HepG2 (cell line): Measurements from ENCODE around the gene L2HGDH. TPM values are rescaled to one million over a fixed set of nuclear protein-coding genes. Genes with fewer than 3 reads are reported as not detected.

ENCODE experiments used
- ADNP ChIP-seq: sonication (generic); formaldehyde crosslinking; IDR thresholded peaks from 2 replicates; pipeline ENCODE4 v1.4.0; 2020; ENCODE audit warnings: missing genetic modification reagents
- CAMTA2 ChIP-seq: sonication (generic); formaldehyde crosslinking; IDR thresholded peaks from 2 replicates; pipeline ENCODE4 v1.4.0; 2020; ENCODE audit warnings: mild to moderate bottlenecking, missing genetic modification reagents, borderline replicate concordance
- CEBPB ChIP-seq: IDR thresholded peaks from 2 replicates; pipeline ENCODE4 v1.6.1; 2011; ENCODE audit warnings: low read depth, low read length, improper control_type of control experiment, borderline replicate concordance
- FOSL2 ChIP-seq: sonication (generic); formaldehyde crosslinking; IDR thresholded peaks from 2 replicates; pipeline ENCODE4 v1.4.0; 2020; ENCODE audit warnings: missing genetic modification reagents
- HCFC1 ChIP-seq: fragments of 150-350 bp; IDR thresholded peaks from 2 replicates; pipeline ENCODE4 v1.6.1; 2014; ENCODE audit warnings: low read depth, low read length
- RNF2 ChIP-seq: fragments of 450-650 bp; conservative IDR thresholded peaks from 2 replicates; pipeline ENCODE4 v1.6.1; 2016; ENCODE audit warnings: low read depth
- SP5 ChIP-seq: IDR thresholded peaks from 2 replicates; pipeline ENCODE4 v1.6.1; 2016; ENCODE audit warnings: low read depth, borderline replicate concordance
- SPEN ChIP-seq: sonication (generic); formaldehyde crosslinking; IDR thresholded peaks from 2 replicates; pipeline ENCODE4 v1.5.1; 2020; ENCODE audit warnings: low read depth, mild to moderate bottlenecking, missing genetic modification reagents
- TBP ChIP-seq: sonication (generic); formaldehyde crosslinking; IDR thresholded peaks from 2 replicates; pipeline ENCODE4 v1.5.0; 2020; ENCODE audit warnings: missing genetic modification reagents
- TCF12 ChIP-seq, 2 experiments: fragments of 450-650 bp in 1 of 2; sonication (generic) in 1 of 2; formaldehyde crosslinking in 1 of 2; IDR thresholded peaks; 2 replicates each; pipeline versions ENCODE4 v1.6.1 to v1.8.0; 2017 to 2022; ENCODE audit warnings: antibody characterized with exemption in 1 of 2, mild to moderate bottlenecking in 1 of 2, missing genetic modification reagents in 1 of 2, moderate library complexity in 1 of 2
- U2AF2 ChIP-seq: fragments of 200-400 bp; formaldehyde crosslinking; IDR thresholded peaks from 2 replicates; pipeline ENCODE4 v1.6.1; 2017; ENCODE audit warnings: low read depth, mild to moderate bottlenecking, low read length
- XBP1 ChIP-seq: sonication (generic); formaldehyde crosslinking; IDR thresholded peaks from 2 replicates; pipeline ENCODE4 v1.5.0; 2020; ENCODE audit warnings: missing genetic modification reagents
- ZNF746 ChIP-seq: sonication (generic); formaldehyde crosslinking; IDR thresholded peaks from 2 replicates; pipeline ENCODE4 v1.8.0; 2022; ENCODE audit warnings: mild to moderate bottlenecking, missing genetic modification reagents
- ZSCAN22 ChIP-seq: sonication (generic); formaldehyde crosslinking; IDR thresholded peaks from 2 replicates; pipeline ENCODE4 v1.4.0; 2020; ENCODE audit warnings: mild to moderate bottlenecking, missing genetic modification reagents
- polyA plus RNA-seq, 8 experiments: library from polyadenylated mRNA; depleted of rRNA in 3 of 8; stranded (reverse) in 7 of 8; unstranded in 1 of 8; fragments of >200 nt; fragmentation: Illumina TruSeq in 4 of 8; extraction: Trizol in 4 of 8; gene quantifications; 2 replicates each; pipeline versions ENCODE4 v1.2.1 to v1.2.3, GENCODE V29; 2011 to 2016; ENCODE audit warnings: low read depth in 4 of 8, missing spikeins in 1 of 8, mixed read lengths in 1 of 8; ENCODE audit not compliant: insufficient read depth in 1 of 8
- total RNA-seq, 5 experiments: library from RNA; depleted of rRNA; stranded (reverse); fragments of >200 nt; fragmentation: Illumina TruSeq; extraction: Trizol; gene quantifications; 2 replicates each; pipeline ENCODE4 v1.2.3, GENCODE V29; 2016; ENCODE audit warnings: low read depth in 1 of 5
- TF ChIP-seq, protein P1 (sequence below): sonication (generic); formaldehyde crosslinking; IDR thresholded peaks from 2 replicates; pipeline ENCODE4 v1.5.0; 2020; ENCODE audit warnings: mild to moderate bottlenecking, missing genetic modification reagents
- TF ChIP-seq, protein P2 (sequence below), 2 experiments: sonication (generic) in 1 of 2; formaldehyde crosslinking in 1 of 2; IDR thresholded peaks; 2 replicates each; pipeline versions ENCODE4 v1.4.0 to v1.6.1; 2018 to 2020; ENCODE audit warnings: missing genetic modification reagents in 2 of 2, borderline replicate concordance in 1 of 2, low read depth in 1 of 2, mild to moderate bottlenecking in 1 of 2, missing biosample characterization in 1 of 2
- TF ChIP-seq, protein P3 (sequence below): sonication (generic); formaldehyde crosslinking; IDR thresholded peaks from 2 replicates; pipeline ENCODE4 v1.4.0; 2020; ENCODE audit warnings: mild to moderate bottlenecking, missing genetic modification reagents, borderline replicate concordance

L2HGDH gene
- total and polyA plus RNA-seq, 2 of the 13 experiments (the other 11 are each of a cell fraction or from before 2014, with no cell fraction given), result 3.3 to 5.0 TPM

DNA sequence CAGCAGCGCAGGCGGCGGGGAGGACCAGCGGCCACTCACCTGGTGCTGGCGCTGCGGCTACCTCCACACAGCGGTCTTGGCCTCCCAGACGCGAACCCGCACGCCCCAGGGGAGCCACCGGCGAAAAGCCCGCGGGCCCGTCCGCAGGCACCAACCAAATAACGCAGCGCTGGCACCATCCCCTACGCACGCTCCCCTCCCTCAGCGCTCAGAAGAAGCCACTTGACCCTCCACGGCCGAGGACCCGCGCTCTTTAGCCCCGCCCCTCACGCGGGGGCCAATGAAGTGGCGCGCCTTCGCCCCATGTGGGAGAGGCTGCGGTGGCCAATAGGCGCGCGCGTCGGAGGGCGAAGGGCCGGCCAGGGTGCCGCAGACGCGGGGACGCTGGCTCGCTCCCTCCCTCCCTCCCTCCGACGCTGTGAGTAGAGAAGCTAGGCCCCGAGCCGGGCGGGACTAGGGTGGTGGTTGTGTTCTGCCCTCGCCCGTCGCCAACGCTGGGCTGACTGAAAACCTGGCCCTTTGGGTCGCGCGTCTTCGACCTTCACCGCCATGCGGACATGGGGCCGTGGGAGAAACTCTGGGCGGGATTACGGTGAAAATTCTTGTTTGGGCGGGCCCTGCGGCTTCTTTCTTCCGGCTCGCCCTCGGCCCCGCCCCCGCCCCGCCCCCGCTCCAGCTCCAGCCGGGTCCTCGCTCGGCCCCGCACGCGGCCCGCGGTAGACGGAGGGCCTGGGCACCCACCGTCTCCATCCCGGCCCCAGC, at the start of gene L2HGDH, which contains the start of gene DMAC2L (continued):
- TF ChIP-seq ZNF746 (CRISPR knock-in tag) (peak; percentile 81), CEBPB (no peak), SP5 (CRISPR knock-in tag) (peak; percentile 38; the same call in 1 of the 2 replicates), TCF12 (IDR thresholded peaks at IDR 0.05) (no peak), TCF12 (CRISPR knock-in tag; IDR thresholded peaks at IDR 0.05) (peak; percentile 78; the same call in 1 of the 2 replicates), FOSL2 (CRISPR knock-in tag) (peak; percentile 18; the same call in 1 of the 2 replicates), ADNP (CRISPR knock-in tag) (no peak), SPEN (peak; percentile 81), TBP (no peak), RNF2 (peak; percentile 95), CAMTA2 (CRISPR knock-in tag) (peak; percentile 41), HCFC1 (peak; percentile 18; the same call in 1 of the 2 replicates), XBP1 (CRISPR knock-in tag) (no peak), U2AF2 (no peak), ZSCAN22 (CRISPR knock-in tag) (no peak; the same call in 1 of the 2 replicates)
- TF ChIP-seq, protein P1, sequence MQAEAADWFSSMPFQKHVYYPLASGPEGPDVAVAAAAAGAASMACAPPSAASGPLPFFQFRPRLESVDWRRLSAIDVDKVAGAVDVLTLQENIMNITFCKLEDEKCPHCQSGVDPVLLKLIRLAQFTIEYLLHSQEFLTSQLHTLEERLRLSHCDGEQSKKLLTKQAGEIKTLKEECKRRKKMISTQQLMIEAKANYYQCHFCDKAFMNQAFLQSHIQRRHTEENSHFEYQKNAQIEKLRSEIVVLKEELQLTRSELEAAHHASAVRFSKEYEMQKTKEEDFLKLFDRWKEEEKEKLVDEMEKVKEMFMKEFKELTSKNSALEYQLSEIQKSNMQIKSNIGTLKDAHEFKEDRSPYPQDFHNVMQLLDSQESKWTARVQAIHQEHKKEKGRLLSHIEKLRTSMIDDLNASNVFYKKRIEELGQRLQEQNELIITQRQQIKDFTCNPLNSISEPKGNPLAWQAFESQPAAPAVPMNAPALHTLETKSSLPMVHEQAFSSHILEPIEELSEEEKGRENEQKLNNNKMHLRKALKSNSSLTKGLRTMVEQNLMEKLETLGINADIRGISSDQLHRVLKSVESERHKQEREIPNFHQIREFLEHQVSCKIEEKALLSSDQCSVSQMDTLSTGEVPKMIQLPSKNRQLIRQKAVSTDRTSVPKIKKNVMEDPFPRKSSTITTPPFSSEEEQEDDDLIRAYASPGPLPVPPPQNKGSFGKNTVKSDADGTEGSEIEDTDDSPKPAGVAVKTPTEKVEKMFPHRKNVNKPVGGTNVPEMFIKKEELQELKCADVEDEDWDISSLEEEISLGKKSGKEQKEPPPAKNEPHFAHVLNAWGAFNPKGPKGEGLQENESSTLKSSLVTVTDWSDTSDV, result peak; percentile 99
- TF ChIP-seq, protein P2, sequence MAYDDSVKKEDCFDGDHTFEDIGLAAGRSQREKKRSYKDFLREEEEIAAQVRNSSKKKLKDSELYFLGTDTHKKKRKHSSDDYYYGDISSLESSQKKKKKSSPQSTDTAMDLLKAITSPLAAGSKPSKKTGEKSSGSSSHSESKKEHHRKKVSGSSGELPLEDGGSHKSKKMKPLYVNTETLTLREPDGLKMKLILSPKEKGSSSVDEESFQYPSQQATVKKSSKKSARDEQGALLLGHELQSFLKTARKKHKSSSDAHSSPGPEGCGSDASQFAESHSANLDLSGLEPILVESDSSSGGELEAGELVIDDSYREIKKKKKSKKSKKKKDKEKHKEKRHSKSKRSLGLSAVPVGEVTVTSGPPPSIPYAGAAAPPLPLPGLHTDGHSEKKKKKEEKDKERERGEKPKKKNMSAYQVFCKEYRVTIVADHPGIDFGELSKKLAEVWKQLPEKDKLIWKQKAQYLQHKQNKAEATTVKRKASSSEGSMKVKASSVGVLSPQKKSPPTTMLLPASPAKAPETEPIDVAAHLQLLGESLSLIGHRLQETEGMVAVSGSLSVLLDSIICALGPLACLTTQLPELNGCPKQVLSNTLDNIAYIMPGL (CRISPR knock-in tag; IDR thresholded peaks at IDR 0.05; ENCODE audit: borderline replicate concordance in 1 of 2, low read depth in 1 of 2), result peak; percentile 88 to 95
- TF ChIP-seq, protein P3, sequence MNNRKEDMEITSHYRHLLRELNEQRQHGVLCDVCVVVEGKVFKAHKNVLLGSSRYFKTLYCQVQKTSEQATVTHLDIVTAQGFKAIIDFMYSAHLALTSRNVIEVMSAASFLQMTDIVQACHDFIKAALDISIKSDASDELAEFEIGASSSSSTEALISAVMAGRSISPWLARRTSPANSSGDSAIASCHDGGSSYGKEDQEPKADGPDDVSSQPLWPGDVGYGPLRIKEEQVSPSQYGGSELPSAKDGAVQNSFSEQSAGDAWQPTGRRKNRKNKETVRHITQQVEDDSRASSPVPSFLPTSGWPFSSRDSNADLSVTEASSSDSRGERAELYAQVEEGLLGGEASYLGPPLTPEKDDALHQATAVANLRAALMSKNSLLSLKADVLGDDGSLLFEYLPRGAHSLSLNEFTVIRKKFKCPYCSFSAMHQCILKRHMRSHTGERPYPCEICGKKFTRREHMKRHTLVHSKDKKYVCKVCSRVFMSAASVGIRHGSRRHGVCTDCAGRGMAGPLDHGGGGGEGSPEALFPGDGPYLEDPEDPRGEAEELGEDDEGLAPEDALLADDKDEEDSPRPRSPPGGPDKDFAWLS (CRISPR knock-in tag), result no peak
